B cell (primary cell): ENCODE measurements around the gene STXBP6.

Experiments used
- EZH2 ChIP-seq: IDR thresholded peaks from 2 replicates; pipeline ENCODE4 v1.6.1; 2012; ENCODE audit warnings: borderline replicate concordance, low read depth, mild to moderate bottlenecking, moderate library complexity, low read length; ENCODE audit not compliant: insufficient read depth, poor library complexity, severe bottlenecking
- TF ChIP-seq, protein P1 (sequence below): fragments of 200-600 bp; IDR thresholded peaks from one replicate; pipeline ENCODE4 v1.8.0; 2022; ENCODE audit warnings: antibody characterized with exemption, mild to moderate bottlenecking

DNA sequence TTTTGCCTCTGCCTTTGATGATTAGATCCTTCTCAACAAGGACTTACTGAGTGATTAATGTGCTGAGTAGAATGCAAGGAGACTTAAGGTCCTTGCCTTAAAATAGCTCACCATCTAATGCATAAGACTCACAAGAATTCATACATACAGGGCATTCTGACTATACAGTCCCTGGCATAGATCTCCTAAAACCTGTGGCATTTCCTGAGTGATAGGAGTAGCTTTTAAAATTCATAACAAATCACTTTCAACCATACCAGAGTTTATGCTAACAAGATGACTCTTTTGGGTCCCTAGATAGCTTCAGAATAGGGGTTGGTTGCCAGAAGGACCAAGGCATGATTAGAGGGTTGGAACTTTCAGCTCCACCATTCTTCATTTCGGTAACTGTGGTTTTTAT is 48.8 kb downstream of the STXBP6 start:
- TF ChIP-seq, protein P1, sequence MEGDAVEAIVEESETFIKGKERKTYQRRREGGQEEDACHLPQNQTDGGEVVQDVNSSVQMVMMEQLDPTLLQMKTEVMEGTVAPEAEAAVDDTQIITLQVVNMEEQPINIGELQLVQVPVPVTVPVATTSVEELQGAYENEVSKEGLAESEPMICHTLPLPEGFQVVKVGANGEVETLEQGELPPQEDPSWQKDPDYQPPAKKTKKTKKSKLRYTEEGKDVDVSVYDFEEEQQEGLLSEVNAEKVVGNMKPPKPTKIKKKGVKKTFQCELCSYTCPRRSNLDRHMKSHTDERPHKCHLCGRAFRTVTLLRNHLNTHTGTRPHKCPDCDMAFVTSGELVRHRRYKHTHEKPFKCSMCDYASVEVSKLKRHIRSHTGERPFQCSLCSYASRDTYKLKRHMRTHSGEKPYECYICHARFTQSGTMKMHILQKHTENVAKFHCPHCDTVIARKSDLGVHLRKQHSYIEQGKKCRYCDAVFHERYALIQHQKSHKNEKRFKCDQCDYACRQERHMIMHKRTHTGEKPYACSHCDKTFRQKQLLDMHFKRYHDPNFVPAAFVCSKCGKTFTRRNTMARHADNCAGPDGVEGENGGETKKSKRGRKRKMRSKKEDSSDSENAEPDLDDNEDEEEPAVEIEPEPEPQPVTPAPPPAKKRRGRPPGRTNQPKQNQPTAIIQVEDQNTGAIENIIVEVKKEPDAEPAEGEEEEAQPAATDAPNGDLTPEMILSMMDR, result no peak
- no peak for TF ChIP-seq EZH2
